Stimulated activated CD8-positive, alpha-beta memory T cell treated with anti-CD3 and anti-CD28 coated beads, Interleukin-2, amount 100 ng/mL, for 48 hours (primary cell): ENCODE data around the gene CBX1.

Experiments used
- DNase-seq, 2 donors: peaks; one replicate each; pipeline ENCODE4 v3.0.0-alpha.2; 2020; ENCODE audit warnings: low read depth in 2 of 2

Gene CBX1

GRCh38 chr17:48025904-48026501, 75.3 kb downstream of the CBX1 start:
- DNase-seq = no peak

- peak; percentile 97 to 98 for DNase-seq
These were observed 76.0 kb downstream of the CBX1 start for GRCh38 chr17:48025040-48025903.

- DNase-seq = no peak
These were observed 76.9 kb downstream of the CBX1 start for GRCh38 chr17:48024149-48025039.

- peak; percentile 33 to 46 for DNase-seq
These were observed 77.7 kb downstream of the CBX1 start for GRCh38 chr17:48023400-48024148.

GRCh38 chr17:48022901-48023300, 78.4 kb downstream of the CBX1 start:
- DNase-seq = no peak

GRCh38 chr17:48021934-48022333, 79.3 kb downstream of the CBX1 start:
- no peak for DNase-seq
